Esophagus muscularis mucosa (tissue), 4 donors: ENCODE measurements around the gene HSPB7. TPM values are rescaled to one million over a fixed set of nuclear protein-coding genes. Genes with fewer than 3 reads are reported as not detected.

Experiments used
- DNase-seq: peaks from one replicate; pipeline ENCODE4 v3.0.0-alpha.2; 2017; ENCODE audit errors: extremely low spot score
- H3K27ac ChIP-seq, 4 donors: fragments of 200-600 bp; sonication (generic); replicated peaks in 1 of 4; 1 replicate in 3 of 4; 2 replicates in 1 of 4; pipeline ENCODE4 v1.5.1; 2016 to 2019; ENCODE audit warnings: mild to moderate bottlenecking in 1 of 4
- H3K27me3 ChIP-seq, 4 donors: fragments of 200-600 bp; sonication (generic); one replicate each; pipeline versions ENCODE4 v1.5.1 to v1.6.0; 2016 to 2019
- H3K36me3 ChIP-seq, 4 donors: fragments of 200-600 bp; sonication (generic); one replicate each; pipeline ENCODE4 v1.5.1; 2016 to 2019
- H3K4me1 ChIP-seq, 4 donors: fragments of 200-600 bp; sonication (generic); one replicate each; pipeline ENCODE4 v1.5.1; 2016 to 2019
- H3K4me3 ChIP-seq, 4 donors: fragments of 200-600 bp; sonication (generic); 1 replicate in 2 of 4; 2 replicates in 2 of 4; pipeline ENCODE4 v1.5.1; 2016 to 2019; ENCODE audit warnings: mild to moderate bottlenecking in 4 of 4, moderate library complexity in 1 of 4
- H3K9me3 ChIP-seq, 4 donors: fragments of 200-600 bp; sonication (generic); 1 replicate in 3 of 4; 2 replicates in 1 of 4; pipeline ENCODE4 v1.5.1; 2016 to 2019
- CTCF ChIP-seq, 3 experiments: fragments of 200-600 bp in 2 of 3; fragments of 450-650 bp in 1 of 3; sonication (generic) in 2 of 3; IDR thresholded peaks; one replicate each; pipeline ENCODE4 v1.5.1; 2017 to 2019; ENCODE audit warnings: antibody characterized with exemption in 3 of 3, mild to moderate bottlenecking in 2 of 3, moderate library complexity in 1 of 3
- EP300 ChIP-seq: sonication (generic); formaldehyde crosslinking; IDR thresholded peaks from one replicate; pipeline ENCODE4 v1.6.1; 2017; ENCODE audit warnings: antibody characterized with exemption
- POLR2A ChIP-seq: fragments of 450-650 bp; IDR thresholded peaks from one replicate; pipeline ENCODE4 v1.6.1; 2017; ENCODE audit warnings: antibody characterized with exemption, moderate library complexity, mild to moderate bottlenecking, low read depth
- POLR2AphosphoS5 ChIP-seq, 2 donors: sonication (generic); formaldehyde crosslinking; IDR thresholded peaks; one replicate each; pipeline ENCODE4 v1.6.1; 2017; ENCODE audit warnings: antibody characterized with exemption in 2 of 2
- WGBS: methylation state at CpG from one replicate; pipeline ENCODE4 v1.1.5; 2018; 5-methylcytosine and 5-hydroxymethylcytosine counted together
- intact Hi-C: fragments of 100-400 bp; cut with DNase I; formaldehyde crosslinking; loops from one replicate; pipeline ENCODE4 v1.15.1; 2023
- total RNA-seq, 4 donors: library from RNA; depleted of rRNA; stranded (reverse); fragments of >200 nt; gene quantifications; one replicate each; pipeline versions ENCODE4 v1.1.0 to v1.2.1, GENCODE V29; 2016

The HSPB7 gene
- total RNA-seq, 4 donors from 2014 or later: 111 to 408 (median 279) TPM

DNA sequence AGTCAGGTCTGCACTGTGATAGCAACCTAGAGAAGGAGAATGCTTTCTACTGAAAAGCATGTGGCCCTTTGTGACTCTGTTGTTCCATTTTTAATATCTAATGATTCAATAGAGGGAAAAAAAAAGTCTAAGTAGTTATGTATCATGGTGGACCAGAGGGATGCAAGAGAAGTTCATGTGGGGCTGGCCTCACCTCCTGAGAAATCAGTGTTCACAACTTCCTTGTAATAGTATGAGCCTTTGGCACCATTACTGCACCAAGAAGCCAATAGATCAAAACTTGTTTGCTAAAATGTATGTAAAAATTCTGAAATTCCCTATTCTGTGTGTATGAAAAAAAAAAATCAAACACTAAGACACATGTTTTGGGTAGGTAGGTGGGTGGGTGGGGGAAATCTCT is 46.9 kb downstream of the HSPB7 start:
- H3K27ac ChIP-seq: no peak overlapping the region
- no peaks in the 10 kb centered on the region for H3K27me3 ChIP-seq
- peaks cover 0 to 51% (median 35%) of the 10 kb centered on the region in 4 donors for H3K36me3 ChIP-seq
- intact Hi-C loops: no loop called here
- no peak overlapping the region for H3K4me3 ChIP-seq
- DNase-seq: no peak
- peaks cover 15 to 54% (median 44%) of the 10 kb centered on the region in 4 donors for H3K4me1 ChIP-seq
- no peaks in the 10 kb centered on the region for H3K9me3 ChIP-seq
- TF ChIP-seq CTCF (IDR thresholded peaks at IDR 0.05): no peak
- TF ChIP-seq POLR2AphosphoS5 (IDR thresholded peaks at IDR 0.05): no peak
- no peak for TF ChIP-seq POLR2A
- no peak for TF ChIP-seq EP300

DNA sequence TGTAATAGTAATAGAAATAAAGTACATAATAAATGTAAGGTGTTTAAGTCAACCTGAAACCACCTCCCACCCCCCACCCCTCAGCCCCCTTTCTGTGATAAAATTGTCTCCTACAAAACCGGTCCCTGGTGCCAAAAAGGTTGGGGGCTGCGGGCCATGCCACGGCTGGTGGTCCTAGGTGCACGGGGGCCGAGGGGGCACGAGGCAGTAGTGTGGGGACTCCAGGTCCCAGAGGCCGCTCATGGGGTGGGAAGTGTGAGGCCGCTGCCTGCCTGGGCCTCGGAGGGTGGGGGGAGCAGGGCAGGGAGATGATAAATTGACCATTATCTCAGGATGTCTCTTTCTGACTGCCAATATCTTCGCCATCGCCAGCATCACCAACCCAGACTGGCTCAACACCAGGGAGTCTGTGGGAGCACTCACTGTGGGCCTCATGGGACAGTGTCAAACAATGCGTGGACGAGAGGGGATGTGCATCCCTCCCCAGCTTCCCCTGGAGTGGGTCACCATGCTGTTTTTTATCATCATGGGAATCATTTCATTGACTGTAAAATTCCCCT is 48.4 kb downstream of the HSPB7 start:
- no peak overlapping the region for H3K4me3 ChIP-seq
- intact Hi-C loops: no loop called here
- no peaks in the 10 kb centered on the region for H3K27me3 ChIP-seq
- TF ChIP-seq EP300: no peak
- no peak for TF ChIP-seq POLR2AphosphoS5 (IDR thresholded peaks at IDR 0.05)
- no peak for TF ChIP-seq POLR2A
- TF ChIP-seq CTCF (IDR thresholded peaks at IDR 0.05): no peak
- H3K36me3 ChIP-seq: peaks cover 0 to 51% (median 35%) of the 10 kb centered on the region in 4 donors
- WGBS: 91% methylated on average over 13 of the region's 13 CpGs
- DNase-seq: no peak
- H3K4me1 ChIP-seq: peaks cover 17 to 58% (median 48%) of the 10 kb centered on the region in 4 donors
- H3K27ac ChIP-seq: no peak overlapping the region
- no peaks in the 10 kb centered on the region for H3K9me3 ChIP-seq

- Histone ChIP-seq H3K36me3 (peaks cover 0 to 51% (median 34%) of the 10 kb centered on the region in 4 donors), H3K4me1 (peaks cover 19 to 55% (median 48%) of the 10 kb centered on the region in 4 donors), H3K27me3 (no peaks in the 10 kb centered on the region), H3K9me3 (no peaks in the 10 kb centered on the region), H3K4me3 (no peak overlapping the region), H3K27ac (no peak overlapping the region)
- TF ChIP-seq POLR2AphosphoS5 (IDR thresholded peaks at IDR 0.05): no peak
- 88% methylated on average over 5 of the region's 5 CpGs for WGBS
- intact Hi-C loops: no loop called here
- DNase-seq: no peak
These were observed 49.7 kb downstream of the HSPB7 start for GRCh38 chr1:15968172-15968571.

DNA sequence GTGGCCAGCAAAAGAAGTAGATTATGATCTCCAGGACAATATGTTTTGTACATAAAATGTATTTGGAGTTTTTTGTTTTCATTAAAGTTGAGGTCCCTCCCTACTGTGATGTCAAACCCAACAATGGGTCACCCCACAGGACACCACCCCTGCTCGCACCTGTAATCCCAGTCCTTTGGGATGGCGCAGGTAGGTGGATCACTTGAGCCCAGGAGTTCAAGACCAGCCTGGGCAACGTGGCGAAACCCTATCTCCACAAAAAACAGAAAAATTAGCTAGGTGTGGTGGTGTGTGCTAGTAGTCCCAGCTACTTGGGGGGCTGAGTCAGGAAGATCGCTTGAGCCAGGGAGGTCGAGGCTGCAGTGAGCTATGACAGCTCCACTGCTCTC is 50.9 kb downstream of the HSPB7 start:
- WGBS: 99% methylated on average over 6 of the region's 6 CpGs
- no peaks in the 10 kb centered on the region for H3K9me3 ChIP-seq

More for the DNA sequence above, 50.9 kb downstream of the HSPB7 start:
- Histone ChIP-seq H3K4me3 (no peak overlapping the region), H3K36me3 (peaks cover 0 to 39% (median 24%) of the 10 kb centered on the region in 4 donors), H3K27ac (peak overlapping the region in 1 of 4 donors; percentile 66), H3K4me1 (peaks cover 19 to 62% (median 57%) of the 10 kb centered on the region in 4 donors), H3K27me3 (no peaks in the 10 kb centered on the region)
- TF ChIP-seq CTCF (IDR thresholded peaks at IDR 0.05) (no peak), POLR2A (no peak), EP300 (no peak), POLR2AphosphoS5 (IDR thresholded peaks at IDR 0.05) (no peak)
- intact Hi-C loops: no loop called here
- no peak for DNase-seq
